GM19397 (cell line): ENCODE results near the gene TMEM170B.
"Not testable (repeated sequence)": the region's sequence is repeated elsewhere in the genome, so short reads cannot be mapped to it uniquely, and the experiment has no call there.

Source experiments
- ATAC-seq: cut with Tn5 transposase; IDR thresholded peaks from one replicate; pipeline ENCODE4 v1.9.1; 2021; ENCODE audit warnings: mild to moderate bottlenecking, moderate library complexity; ENCODE audit not compliant: unreplicated experiment

The TMEM170B gene

DNA sequence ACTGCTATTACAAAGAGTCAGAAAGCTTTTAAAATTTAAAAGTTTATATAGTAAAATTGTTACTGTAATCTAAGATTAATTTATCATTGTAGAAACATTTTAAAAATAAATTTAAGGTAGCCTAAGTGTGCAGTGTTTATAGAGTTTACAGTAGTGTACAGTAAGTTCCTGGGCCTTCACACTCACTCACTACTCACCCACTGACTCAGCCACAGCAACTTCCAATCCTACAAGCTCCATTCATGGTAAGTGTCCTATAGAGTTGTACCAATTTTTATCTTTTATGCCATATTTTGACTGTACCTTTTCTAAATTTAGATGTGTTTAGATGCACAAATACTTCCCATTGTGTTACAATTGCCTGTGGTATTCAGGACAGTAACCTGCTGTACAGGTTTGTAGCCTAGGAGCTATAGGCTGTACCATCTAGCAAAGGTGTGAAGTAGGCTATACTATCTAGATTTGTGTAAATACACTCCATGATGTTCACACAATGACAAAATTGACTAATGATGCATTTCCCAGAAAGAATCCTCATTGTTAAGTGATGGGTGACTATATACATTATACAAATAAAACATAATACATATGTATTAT, 10.2 kb upstream of the TMEM170B start:
- ATAC-seq = no peak

DNA sequence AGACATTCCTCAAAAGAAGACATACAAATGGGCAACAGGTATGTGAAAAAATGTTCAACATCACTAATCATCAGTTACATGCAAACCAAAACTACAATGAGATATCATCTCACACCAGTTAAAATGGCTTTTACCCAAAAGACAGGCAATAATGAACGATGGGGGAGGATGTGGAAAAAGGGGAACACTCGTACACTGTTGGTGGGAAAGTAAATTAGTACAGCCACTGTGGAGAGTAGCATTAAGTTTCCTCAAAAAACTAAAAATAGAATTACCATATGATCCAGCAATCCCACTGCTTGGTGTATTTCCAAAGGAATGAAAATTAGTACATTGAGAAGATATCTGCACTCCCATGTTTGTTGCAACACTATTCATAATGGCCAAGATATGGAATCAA, 8.6 kb upstream of the TMEM170B start:
- no peak for ATAC-seq

DNA sequence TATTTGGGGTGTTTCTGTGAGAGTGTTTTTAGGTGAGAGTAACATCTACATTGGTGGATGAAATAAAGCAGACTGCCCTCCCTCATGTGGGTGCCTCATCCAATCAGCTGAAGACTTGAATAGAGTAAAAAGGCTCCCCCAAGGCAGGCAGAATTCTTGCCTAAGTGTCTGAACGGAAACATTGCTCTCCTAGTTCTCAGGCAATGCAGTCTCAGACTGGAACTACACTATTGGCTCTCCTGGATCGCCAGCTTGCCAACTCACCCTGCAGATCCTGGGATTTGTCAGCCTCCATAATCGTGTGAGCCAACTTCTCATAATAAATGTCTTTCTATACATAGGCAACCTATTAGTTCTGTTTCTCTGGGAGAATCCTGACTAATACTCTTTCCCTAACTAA, 5.5 kb upstream of the TMEM170B start:
- no peak for ATAC-seq

DNA sequence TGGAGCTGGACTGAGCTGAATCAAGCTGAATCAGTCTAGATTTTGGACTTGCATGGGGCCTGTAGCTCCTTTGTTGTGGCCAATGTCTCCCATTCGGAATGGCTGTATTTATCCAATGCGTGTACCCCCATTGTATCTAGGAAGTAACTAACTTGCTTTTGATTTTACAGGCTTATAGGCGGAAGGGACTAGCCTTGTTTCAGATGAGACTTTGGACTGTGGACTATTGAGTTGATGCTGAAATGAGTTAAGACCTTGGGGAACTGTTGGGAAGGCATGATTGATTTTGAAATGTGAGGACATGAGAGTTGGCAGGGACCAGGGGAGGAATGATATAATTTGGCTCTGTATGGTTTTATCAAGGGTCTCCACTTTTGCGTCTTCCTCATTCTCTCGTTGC, 3.0 kb upstream of the TMEM170B start:
- ATAC-seq = no peak

DNA sequence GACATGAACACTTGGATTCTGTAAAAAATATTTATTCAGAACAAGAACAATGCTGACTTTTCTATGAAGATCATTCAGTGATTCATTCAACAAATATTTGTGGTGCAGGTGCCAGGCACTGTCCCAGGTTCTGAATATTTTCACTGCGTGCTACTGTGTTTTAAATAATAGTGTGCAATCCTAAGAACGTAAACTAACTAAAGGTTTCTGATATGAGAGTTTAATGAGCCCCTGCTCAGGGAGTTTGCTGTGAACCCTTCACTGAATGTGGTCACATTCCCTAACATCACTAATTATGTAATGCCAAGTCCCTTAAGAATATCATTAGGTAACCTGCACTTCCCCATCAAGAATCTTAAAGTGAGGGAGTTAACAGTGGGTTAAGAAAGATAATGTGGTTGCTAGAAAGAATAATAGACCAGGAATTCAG, 1.7 kb upstream of the TMEM170B start:
- ATAC-seq = no peak

DNA sequence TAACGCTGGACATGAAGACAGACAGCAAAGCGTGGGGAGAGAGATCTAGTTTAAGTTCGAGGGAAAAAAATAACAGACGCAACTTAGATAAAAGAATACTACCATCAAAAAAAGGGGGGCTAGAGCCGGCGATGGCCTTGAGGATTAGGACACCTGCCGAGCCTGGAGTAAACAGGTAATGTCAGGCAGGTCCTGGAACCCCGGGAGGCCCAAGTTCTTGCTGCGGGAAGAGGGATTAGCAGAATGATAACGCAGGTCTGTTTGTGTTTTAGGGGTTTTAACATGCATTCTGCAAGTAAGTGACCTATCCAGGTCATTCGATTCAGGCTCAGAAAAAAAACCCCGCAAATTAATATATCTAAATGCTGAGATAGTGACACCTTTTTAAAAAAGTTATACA, 754 bp upstream of the TMEM170B start:
- ATAC-seq = no peak

DNA sequence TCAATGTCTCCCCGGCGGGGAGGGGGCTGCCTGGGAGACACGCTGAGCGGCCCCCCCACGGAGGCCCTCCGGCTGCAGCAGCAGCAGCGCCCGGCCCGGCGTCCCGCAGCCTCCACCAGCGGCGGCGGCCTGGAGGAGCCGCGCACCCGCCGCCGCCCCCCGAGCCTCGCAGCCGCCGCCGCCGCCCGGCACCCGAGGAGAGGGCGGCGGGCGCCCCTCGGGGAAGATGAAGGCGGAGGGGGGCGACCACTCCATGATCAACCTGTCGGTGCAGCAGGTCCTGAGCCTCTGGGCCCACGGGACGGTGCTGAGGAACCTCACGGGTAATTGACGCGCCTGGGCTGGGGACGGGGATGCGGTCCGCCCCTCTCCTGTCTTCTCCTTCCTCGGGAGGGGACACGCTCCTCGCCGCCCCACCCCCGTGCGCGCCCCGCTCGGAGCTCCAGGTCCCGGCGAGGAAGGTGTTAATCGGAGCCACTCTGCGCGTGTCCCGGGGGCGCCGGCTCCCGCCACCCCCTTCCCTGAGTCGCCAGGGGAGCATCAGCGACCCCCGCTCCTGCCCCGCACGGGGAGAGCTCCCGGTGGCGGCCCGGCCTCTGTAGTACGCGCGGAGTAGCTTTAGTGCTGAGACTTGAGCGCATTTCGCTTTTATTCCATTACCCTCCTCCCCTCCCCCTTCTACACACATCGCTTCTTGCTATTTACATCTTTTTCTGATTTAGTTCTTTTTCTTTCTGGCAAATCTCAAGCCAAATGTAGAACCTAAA, 686 bp downstream of the TMEM170B start:
- peak; percentile 25 for ATAC-seq

DNA sequence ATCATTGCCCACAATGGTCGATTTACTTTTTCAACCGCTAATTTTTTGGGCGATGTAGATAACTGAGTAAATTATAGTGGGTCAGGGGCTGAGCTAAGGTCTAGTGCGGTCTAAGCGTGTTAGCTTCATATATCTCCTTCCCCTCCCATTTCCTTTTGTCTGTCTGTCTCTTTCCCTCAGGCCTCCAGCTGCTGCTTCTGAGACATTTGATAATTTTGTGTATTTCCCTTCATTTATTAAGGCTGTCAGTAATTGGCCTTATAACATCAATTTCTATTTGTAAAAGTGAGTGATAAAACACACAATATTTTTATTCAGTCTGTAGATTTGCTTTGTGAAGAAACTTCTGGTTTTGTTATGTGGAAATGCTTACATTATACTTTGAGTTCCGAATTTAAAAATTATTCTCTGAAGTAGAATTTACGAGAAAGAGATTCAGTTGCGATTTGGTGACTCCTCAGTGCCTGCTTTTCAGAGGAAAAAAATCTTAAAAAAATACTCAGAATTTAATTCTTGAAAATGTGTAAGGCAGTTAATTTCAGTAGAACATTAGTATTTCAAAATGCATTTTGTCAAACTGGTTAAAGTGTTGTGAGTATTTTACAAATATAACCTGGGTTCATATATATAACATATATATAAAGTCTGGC, 1.4 kb downstream of the TMEM170B start:
- no peak for ATAC-seq

DNA sequence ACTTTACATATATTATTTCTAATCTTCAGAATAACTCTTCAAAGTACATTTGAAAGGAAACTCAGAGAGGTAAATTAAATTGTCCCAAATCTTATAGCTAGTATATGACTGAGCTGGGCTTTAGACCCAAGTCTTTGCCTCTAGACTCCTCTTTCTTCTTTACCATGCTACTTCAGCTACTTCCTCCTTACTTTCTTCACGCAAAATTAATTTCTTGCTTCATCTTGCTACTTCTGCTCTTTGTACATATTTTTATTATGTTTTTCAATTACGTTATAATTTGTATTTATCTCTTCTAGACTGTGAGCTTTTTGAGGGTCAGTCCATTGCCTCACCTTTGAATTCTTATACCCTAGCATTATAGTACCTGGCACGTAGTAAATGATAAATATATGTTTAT, 5.3 kb downstream of the TMEM170B start:
- ATAC-seq = no peak

DNA sequence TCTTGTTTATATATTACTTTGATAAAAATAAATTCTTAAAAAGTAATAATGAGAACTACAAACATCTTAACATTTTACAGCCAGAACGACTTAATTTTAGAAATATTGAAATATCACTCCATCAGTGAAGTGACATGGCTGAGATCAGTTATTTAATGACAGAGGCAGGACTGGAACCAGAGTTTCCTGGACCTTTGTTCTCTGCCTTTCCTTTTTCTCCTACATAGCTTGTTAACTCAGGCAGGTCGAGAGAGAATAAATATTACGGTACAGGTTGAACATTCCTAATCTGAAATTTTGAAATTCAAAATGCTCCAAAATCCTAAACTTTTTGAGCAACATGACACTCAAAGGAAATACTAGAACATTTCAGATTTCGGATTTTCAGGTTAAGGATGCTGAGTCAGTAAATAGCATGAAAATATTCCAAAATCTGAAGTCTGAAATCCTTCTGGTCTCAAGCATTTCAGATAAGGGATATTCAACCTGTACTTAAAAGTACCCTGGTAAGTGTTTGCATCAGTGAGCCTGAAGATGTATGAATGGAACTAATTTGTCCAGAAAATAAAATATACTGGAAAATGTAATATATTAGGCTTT, 6.5 kb downstream of the TMEM170B start:
- no peak for ATAC-seq

DNA sequence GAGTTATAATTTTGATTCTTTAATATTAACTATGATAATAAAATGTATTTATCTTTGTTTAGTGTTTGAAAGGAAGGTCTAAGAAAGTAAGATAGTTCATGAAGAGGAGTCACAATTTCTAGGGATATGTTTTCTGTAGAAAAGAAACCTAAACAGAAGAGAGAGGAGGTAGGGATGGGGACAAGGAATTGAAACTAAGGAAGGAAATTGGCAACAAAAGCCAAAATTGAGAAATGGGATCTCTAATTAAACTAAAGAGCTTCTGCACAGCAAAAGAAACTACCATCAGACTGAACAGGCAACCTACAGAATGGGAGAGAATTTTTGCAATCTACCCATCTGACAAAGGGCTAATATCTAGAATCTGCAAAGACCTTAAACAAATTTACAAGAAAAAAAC, 10.3 kb downstream of the TMEM170B start:
- not testable (repeated sequence) for ATAC-seq

DNA sequence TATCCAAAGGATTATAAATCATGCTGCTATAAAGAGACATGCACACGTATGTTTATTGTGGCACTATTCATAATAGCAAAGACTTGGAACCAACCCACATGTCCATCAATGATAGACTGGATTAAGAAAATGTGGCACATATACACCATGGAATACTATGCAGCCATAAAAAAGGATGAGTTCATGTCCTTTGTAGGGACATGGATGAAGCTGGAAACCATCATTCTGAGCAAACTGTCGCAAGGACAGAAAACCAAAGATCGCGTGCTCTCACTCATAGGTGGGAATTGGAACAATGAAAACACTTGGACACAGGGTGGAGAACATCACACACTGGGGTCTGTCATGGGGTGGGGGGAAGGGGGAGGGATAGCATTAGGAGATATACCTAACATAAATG, 11.0 kb downstream of the TMEM170B start:
- not testable (repeated sequence) for ATAC-seq

DNA sequence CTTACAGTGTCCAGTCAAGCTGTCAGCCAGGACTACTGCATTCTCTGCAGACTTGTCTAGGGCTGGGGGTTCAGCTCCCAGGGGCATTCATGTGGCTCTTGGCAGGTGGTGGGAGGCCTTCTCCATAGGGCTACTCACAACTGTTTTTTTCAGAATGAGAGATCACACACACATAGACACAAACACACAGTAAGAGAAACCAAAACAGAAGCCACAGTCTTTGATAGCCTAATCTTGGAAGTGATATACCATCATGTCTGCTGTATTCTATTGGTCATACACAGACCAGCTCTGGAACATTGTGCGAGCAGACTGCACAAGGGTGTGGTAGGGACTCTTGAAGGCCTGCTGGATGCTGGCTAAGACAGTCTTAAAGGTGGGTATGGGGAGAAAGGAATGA, 13.5 kb downstream of the TMEM170B start:
- ATAC-seq = no peak

DNA sequence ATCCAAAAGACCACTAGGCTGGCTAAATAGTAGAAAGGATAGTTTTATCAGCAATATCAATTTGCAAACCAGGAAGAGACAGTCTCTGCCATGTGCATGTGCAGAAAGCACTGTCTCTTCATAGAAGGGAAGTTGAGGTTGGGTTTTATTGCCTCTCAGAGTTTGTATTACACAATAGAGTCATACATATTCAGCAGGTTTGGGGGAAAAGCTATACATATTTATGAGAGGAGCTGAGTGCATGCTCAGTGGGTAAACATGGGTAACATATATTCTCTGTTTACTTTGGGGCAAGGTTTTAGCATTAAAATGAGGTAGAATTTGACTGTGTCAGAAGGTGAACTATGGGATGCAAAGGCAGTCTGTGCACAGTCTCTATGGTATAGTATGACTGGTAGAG, 14.9 kb downstream of the TMEM170B start:
- no peak for ATAC-seq

DNA sequence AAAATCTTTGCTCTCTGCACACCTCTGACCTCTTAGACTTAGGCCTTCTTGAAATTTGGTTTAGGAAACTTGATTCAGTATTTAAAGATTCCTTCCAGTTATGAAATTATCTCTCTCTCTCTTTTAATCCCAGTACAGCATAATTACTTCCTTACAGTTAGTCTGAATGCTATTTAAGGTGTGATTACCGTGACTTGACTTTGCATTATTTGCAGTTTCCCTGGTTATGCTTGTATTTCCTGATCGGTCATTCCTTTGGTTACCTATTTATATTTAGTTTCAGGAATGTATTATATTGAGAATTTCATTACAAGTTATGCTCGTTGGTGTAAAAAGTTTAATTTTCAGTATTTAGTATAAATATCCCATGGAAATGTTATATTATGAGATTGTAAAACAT, 16.3 kb downstream of the TMEM170B start:
- ATAC-seq = no peak

DNA sequence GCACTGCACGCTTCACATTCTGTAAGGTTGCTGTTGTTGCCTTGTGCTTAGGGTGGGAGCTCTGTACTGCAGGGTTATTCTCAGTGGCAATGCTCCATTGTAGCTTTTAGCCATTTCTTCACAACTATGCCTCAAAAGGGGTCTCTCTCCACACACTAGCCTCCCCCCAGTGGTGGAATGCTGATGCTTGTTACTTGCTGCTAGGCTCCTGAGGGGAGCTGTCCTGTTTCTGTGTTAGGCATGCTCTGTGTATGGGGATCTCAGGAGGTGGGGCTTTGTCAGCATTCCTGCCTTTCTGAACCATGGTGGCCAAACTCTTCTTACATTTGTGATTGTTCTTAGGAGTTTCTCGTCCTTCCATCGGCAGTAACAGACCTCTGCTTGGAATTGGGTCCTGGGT, 18.8 kb downstream of the TMEM170B start:
- no peak for ATAC-seq

DNA sequence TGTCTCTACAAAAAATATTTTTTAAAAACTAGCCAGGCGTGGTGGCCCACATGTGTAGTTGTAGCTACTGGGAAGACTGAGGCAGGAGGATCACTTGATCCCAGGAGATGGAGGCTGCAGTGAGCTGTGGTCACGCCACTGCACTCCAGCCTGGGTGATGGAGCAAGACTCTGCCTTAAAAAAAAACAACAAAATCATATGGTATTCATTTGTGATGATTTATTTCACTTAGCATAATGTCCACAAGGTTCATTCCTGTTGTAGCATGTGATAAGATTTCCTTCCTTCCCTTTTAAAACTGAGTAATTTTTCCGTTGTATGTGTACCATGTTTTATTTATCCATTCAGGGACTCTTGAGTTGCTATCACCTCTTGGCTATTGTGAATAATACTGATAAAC, 26.2 kb downstream of the TMEM170B start:
- ATAC-seq = no peak

DNA sequence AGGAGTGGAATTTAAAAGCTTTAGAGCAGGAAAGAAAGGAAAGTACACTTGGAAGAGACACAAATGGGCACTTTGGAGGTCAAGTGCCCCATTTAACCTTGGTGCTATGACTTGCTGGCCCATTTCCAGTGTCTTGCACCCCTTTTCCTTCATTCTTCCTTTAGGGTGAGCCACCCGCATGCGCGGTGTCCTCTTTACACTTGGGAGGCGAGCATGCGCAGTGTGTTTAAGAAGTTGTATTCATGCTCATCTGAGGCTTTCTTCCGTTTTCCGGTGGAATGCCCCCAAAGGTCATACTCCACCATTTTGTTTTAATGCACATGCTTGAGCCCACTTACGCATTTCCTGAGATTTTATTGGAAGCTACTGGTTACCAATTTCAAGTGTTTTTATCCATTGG, 29.1 kb downstream of the TMEM170B start:
- ATAC-seq = no peak

DNA sequence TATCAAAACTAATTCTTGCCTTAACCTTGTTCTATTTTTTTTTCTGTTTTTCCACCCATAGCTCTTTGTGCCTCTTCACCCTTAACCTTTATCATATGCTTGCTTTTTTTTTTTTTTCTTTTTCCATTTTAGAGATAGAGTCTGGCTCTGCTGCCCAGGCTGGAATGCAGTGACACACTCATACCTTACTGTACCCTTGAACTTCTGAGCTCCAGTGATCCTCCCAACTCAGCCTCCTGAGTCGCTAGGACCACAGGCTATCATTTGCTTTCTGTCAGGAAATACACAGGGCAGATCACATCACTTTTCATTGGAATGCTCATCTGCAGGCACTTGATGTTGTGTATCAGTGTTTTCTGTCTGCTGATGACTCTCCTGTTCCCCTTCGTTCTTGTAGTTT, 33.5 kb downstream of the TMEM170B start:
- ATAC-seq = no peak

DNA sequence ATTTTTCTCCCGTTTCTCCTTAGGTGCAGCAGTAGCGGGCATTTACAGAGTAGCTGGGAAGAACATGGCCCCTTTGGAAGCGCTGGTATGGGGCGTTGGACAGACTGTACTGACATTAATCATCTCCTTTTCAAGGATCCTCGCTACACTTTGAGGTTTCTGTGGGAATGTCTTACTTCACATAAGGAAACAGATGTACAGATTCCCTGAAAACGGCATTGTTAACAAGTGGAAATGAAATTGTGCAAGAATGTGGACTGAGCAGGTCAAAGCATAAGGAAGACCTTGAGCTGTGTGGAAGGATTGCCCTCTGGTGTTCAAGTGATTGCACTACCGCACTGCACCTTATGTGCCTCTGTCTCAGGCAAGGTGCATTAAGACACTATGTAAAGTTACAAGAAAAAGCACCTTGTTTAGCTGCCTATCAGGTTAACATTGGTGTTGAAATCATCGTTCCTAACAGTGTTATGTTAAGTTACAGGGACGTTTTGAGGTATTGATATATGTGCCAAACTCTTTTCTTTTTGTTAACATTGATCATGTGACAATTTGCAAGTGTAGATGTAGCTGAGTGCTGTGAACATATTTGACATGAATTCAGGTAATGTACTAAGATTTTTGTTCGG, 38.0 kb downstream of the TMEM170B start:
- ATAC-seq = peak; percentile 93

DNA sequence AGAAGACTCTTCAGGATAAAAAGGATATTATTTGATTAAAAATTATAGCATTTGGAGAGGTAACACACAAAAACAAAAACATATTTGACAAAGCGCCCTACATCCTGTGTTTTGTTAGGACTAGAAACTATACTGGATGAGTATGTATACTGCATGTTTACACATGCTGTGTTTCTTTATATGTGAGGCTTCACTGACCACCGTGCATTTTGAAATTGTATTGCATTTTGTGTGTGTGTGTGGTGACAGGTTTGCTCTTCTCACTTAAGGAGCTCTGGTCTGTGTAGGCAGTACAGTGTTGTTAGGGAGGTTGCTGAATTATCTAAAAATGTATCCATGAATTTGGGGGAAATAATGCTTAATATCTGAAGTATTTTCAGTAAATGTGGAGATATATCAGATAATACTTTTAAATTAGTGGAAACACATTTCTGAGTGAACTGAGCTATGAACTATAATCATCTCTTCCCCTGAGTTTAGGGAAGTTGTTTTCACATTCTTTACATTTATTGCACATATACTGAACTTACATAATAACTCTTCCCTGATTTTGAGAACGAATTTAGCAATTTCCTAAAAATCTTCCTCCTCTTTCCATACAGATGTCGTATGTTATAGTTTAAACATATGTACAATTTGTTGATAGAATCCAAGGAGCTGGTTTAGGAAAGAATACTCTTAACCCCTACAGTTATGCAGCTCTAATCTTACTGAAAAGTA, 43.3 kb downstream of the TMEM170B start:
- no peak for ATAC-seq
